NCI-H1092 treated with DMSO at 0.1 percent for 48 hours (cell line): Measurements from ENCODE around the gene PTPRF.
A peak's percentile ranks its signal among the peaks of the same experiment; 100 is the strongest.
"Not testable (repeated sequence)": the region's sequence is repeated elsewhere in the genome, so short reads cannot be mapped to it uniquely, and the experiment has no call there.

Source experiments
- DNase-seq: peaks from one replicate; lab custom pipeline; 2025; lab: John Stamatoyannopoulos, UW

The PTPRF gene

DNA sequence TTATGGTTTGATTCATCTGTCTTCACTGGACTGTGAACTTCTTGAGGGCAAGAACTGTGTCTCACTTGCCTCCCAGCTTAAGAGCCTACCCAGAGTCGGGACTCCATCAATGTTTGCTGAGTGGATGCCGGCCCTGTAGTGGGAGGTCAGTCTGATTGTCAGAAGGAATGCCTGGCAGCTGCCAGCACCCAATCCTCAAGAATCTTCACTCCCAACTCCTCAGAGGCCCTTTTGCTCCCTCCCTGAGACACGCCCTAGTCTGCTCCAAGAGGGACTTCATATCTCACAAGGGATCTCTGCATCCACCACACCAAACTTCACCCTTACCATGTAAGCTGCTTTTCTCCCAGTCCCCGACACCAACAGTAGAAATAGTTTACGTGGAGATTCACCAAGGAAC, 104.0 kb downstream of the PTPRF start:
- no peak for DNase-seq

DNA sequence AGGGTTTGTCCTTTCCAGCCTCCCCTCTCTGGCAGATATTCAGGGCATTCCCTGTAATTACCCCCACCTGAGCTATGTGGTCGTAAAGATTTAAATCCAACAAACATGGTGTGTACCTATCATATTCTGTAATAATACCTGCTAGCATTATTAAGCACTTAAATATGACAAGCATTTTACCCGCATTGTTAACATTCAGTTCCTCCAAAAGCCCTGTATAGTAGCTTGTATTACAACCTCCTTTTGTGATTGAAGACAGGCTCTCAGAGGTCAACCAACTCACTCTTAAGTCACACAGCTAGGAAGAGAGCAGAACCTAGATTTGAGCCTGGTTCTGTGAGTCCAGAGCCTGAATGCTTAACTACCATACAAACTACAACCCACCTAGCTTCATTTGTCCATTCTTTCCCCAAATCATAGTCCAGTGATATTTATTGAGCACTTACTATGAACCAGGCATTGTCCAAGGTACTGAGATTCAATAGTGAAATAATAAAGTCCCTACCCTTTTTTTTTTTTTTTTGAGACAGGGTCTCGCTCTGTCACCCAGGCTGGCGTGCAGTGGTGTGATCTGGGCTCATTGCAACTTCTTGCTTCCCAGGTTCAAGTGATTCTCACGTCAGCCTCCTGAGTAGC, 105.4 kb downstream of the PTPRF start:
- no peak for DNase-seq

DNA sequence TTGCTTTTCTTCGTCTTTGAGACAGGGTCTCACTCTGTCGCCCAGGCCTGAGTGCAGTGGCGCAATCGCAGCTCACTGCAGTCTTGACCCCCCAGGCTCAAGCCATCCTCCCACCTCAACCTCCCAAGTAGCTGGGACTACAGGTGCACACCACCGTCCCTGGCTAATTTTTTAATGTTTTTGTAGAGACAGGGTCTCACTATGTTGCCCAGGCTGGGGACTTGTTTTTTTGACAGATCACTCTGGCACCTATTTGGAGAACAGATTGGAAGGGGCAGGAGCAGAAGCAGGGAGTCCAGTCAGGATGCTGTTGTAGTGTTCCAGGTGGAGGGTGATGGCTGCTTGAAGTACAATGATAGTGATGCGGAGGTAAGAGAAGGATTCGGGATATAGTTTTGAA, 106.6 kb downstream of the PTPRF start:
- DNase-seq = no peak

DNA sequence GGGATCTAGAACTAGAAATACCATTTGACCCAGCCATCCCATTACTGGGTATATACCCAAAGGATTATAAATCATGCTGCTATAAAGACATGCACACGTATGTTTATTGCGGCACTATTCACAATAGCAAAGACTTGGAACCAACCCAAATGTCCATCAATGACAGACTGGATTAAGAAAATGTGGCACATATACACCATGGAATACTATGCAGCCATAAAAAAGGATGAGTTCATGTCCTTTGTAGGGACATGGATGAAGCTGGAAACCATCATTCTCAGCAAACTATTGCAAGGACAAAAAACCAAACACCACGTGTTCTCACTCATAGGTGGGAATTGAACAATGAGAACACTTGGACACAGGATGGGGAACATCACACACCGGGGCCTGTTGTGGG, 107.7 kb downstream of the PTPRF start:
- DNase-seq = not testable (repeated sequence)

GRCh38 chr1:43639976-43640794, 109.5 kb downstream of the PTPRF start:
- DNase-seq = no peak

- no peak for DNase-seq
These were observed 113.9 kb downstream of the PTPRF start for GRCh38 chr1:43644558-43644957.

DNA sequence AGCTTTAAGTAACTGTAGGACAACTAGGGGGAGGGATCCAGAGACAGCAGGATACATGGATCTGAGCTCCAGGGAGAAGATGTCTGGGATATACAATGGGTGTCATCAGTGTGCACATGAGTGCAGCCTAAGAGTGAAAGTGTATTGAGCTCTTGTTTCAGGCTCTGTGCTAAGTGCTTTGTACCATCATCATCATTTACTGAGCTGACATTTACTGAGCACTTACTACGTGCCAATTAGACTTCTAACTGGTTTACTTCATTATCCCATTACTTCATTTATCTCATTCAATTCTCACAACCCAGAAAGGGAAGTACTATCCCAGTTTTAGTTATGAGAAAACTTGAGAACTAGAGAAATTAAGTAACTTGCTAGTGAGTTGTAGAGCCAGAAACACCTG, 114.8 kb downstream of the PTPRF start:
- no peak for DNase-seq

GRCh38 chr1:43647331-43647730, 116.6 kb downstream of the PTPRF start:
- not testable (repeated sequence) for DNase-seq

- DNase-seq = no peak
These were observed 117.7 kb downstream of the PTPRF start for GRCh38 chr1:43648221-43648847.

GRCh38 chr1:43648876-43649477, 118.3 kb downstream of the PTPRF start:
- DNase-seq = no peak

GRCh38 chr1:43650310-43651085, 119.8 kb downstream of the PTPRF start:
- DNase-seq = peak; percentile 99

DNA sequence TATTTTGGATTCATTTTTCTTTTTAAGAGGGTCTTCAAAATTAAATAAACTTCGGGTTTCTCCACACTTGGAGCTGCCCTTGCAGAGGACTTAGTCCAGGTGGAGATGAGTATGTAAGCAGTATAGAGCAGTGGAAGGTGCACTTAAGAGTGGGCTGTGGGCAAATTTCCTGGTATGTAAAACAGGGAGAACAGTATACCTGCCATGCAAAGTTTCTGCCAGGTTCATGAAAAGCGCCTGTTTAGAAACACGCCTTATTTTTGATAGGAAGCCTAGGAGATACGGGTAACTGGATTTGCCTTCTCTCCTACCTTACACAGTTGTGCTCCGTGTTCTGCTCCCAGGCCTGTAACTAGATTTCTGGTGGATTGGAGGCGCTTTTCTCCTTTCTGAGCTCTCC, 120.5 kb downstream of the PTPRF start:
- DNase-seq = no peak

- no peak for DNase-seq
These were observed 121.2 kb downstream of the PTPRF start for GRCh38 chr1:43651902-43652301.

DNA sequence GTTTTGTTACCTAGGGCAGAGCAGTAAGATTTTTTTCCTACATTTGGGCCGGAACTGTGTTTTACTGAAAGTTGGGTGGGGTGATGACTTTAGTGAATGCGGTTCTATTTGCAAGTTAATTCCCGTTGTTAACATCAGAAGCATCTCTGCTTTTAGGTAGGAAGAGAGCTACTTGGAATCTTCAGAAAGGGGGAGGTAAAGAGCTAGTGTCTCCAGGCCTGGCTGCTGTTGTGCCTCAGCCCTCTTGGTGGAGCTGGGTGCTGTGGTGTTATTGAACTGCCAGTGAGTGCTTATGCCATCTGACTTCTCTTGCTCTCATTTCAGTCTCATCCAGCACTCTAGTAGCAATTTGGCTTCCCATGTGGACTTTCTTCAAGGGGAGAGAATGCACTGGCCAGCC, 122.7 kb downstream of the PTPRF start:
- DNase-seq = no peak

DNA sequence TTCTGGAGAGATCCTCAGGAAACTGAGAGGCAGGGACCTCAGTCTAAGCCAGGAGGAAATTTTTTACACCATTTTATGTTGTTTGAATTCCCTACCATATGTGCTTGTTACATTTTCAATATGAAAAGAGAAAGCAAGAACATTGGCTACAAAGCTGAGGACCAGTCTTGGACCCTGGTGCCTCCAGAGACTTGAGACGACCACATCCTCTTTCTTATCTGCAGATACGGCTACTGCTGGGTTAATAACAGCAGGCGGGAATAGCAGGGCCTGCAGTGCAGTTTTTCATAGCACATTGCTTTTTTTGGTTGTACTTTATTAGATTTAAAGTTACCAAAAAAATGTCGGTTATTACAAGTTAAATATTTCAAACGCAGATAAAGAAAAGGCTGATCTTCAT, 123.2 kb downstream of the PTPRF start:
- no peak for DNase-seq

GRCh38 chr1:43655953-43656352, 125.3 kb downstream of the PTPRF start:
- DNase-seq = no peak

- no peak for DNase-seq
These were observed 128.8 kb downstream of the PTPRF start for GRCh38 chr1:43659212-43660166.

DNA sequence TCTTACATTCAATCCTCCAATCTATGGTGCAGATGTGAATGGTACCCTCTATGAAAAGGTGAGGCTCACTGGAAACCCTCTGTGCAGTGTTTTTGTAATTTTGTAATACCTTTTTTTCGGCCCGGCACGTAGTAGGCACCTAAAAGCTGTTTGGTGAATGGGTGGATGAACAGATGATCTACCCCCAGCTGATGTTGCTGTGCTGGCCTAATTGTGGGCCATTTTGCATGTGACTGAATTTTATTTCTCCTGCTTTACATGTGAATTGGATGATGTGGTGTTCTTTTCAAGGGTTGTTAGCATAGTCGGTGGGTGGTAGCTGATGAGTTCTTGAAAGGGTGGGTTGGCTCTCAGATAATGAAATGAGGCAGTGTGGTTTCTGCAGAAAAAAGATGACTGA, 129.7 kb downstream of the PTPRF start:
- DNase-seq = no peak

- DNase-seq = no peak
These were observed 133.7 kb downstream of the PTPRF start for GRCh38 chr1:43664369-43664768.

- DNase-seq = no peak
These were observed 135.9 kb downstream of the PTPRF start for GRCh38 chr1:43666608-43667007.

GRCh38 chr1:43668956-43669355, 138.3 kb downstream of the PTPRF start:
- no peak for DNase-seq
